HFF-Myc (cell line): ENCODE data around the gene LYRM4.
A peak's percentile ranks its signal among the peaks of the same experiment; 100 is the strongest.

Experiments used
- DNase-seq: peaks from one replicate; pipeline ENCODE4 v3.0.0-alpha.2; 2011; ENCODE audit warnings: low read depth; ENCODE audit errors: extremely low read depth
- H3K4me3 ChIP-seq: replicated peaks from 2 replicates; pipeline ENCODE4 v1.5.1; 2011; ENCODE audit warnings: low read depth, mild to moderate bottlenecking, control low read depth, low read length
- TF ChIP-seq, protein P1 (sequence below): IDR thresholded peaks from 2 replicates; pipeline ENCODE4 v1.5.1; 2012; ENCODE audit warnings: mild to moderate bottlenecking, low read depth, low read length, control low read depth; ENCODE audit errors: missing control alignments

Gene LYRM4

DNA sequence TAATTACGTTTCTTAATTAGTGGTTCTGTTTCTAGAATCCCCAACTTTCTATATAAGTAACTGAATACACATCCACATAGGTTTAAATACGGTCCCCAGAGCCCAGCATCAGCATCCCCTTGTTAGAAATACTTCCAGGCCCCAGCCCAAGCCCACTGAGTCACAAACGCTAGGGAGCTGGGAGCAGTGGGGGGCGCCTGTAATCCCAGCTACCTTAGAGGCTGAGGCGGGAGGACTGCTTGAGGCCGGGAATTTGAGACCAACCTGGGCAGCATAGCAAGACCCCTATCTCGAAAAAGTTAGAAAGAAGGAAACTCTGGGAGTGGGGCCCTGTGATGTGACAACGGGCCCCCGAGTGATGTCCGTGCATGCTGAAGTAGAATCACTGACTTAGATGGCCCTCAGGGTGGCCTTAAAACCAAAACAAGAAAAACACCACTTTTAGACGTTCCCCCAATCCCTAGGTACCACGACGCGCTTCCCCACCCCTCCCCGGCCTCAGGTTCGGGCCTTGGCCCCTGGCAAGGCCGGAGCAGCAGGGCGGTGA, 176.9 kb downstream of the LYRM4 start:
- no peak for DNase-seq
- TF ChIP-seq, protein P1, sequence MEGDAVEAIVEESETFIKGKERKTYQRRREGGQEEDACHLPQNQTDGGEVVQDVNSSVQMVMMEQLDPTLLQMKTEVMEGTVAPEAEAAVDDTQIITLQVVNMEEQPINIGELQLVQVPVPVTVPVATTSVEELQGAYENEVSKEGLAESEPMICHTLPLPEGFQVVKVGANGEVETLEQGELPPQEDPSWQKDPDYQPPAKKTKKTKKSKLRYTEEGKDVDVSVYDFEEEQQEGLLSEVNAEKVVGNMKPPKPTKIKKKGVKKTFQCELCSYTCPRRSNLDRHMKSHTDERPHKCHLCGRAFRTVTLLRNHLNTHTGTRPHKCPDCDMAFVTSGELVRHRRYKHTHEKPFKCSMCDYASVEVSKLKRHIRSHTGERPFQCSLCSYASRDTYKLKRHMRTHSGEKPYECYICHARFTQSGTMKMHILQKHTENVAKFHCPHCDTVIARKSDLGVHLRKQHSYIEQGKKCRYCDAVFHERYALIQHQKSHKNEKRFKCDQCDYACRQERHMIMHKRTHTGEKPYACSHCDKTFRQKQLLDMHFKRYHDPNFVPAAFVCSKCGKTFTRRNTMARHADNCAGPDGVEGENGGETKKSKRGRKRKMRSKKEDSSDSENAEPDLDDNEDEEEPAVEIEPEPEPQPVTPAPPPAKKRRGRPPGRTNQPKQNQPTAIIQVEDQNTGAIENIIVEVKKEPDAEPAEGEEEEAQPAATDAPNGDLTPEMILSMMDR, result no peak
- H3K4me3 ChIP-seq, result peak overlapping the region; percentile 46; the same call in 1 of the 2 replicates

DNA sequence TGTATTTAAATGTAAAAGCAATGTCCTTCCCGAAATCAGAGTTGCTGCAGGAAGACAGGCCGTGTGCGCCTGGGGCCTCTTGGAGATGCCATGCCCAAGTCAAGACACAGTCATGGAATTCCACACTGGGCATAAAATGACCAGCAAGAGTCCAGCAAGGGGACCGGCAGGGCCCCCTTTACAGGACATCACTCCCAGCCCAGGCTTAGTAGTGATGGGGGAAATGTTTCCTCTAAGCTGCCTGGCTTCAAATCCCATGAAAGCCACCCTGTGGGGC, 177.5 kb downstream of the LYRM4 start:
- H3K4me3 ChIP-seq, result no peak overlapping the region
- no peak for DNase-seq
- TF ChIP-seq, protein P1, result no peak

DNA sequence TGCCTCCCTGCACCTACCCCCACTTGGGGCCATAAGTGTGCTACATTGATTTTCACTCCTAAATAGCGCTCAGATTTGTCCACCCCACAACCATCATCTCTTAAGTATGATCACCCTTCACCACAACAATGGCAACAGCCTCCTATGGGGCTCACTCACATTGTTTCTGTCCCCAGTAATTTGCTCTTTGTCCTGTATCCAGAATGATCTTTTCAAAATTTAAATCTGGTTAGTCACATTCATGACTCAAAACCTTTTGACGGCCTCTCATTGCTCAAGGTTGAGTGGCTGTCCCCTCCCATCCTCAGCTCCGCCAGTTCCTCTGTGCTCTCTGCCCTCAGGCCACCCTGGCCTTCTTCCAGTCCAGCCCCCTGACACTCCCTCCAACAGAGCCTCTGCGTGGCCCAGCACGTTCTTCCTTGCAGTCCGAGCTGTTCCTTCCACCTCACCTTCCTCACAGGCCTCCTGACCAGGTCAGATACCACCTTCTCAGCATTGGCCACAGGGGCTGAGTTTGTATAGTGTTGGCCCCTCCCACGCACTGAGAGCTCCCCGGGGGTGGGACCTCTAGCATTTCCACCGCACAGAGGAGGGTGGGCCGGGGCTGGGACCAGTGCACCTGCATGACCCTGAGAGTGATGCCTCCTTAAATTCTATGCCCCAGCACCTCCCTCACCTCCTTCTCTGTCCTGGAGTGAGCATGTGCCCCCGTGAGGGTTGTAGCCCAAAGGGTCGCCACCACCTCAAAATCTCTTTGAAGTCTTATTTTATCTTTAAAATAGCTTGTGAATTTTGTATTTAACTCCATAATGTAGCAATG, 178.1 kb downstream of the LYRM4 start:
- no peak for DNase-seq
- TF ChIP-seq, protein P1, result no peak
- no peak overlapping the region for H3K4me3 ChIP-seq

DNA sequence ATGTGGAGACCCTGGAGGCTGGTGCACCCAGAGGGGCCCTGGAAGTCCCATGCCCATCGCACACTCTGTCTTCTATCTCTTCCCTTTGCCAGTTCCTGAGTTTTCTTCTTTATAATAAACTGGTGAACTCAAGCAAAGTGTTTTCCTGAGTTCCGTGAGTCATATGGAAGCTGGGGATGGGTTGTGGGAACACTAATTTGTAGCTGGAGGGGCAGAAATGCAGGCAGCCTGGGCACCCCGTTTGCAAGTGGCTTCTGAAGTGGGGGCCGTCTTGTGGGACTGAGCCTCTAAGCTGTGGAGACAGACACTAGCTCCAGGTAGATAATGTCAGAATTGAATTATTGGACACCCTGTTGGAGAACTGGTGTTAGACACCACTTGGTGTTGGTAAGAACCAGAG, 178.8 kb downstream of the LYRM4 start:
- TF ChIP-seq, protein P1, result no peak
- no peak overlapping the region for H3K4me3 ChIP-seq

DNA sequence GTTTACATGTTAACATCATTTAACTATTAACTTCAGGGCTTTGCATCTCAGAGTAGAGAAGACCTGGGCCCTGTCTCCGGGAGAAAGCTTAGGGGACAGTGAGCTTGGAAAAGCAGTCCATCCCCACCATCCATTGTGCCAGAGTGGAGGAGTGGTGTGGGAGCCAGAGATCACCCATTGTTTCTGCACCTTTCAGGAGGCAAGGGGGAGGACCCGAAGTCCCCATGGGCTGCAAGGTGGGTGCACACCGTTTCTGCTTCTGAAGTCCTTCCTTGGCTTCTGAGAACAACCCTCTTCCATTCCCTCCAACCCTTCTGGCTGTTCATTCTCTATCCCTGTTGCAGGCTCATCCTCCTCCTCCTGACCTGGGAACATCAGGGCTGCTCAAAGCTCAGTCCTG, 179.6 kb downstream of the LYRM4 start:
- no peak overlapping the region for H3K4me3 ChIP-seq
- DNase-seq, result no peak
- TF ChIP-seq, protein P1, result no peak

More for the DNA sequence above, 178.8 kb downstream of the LYRM4 start:
- no peak for DNase-seq

DNA sequence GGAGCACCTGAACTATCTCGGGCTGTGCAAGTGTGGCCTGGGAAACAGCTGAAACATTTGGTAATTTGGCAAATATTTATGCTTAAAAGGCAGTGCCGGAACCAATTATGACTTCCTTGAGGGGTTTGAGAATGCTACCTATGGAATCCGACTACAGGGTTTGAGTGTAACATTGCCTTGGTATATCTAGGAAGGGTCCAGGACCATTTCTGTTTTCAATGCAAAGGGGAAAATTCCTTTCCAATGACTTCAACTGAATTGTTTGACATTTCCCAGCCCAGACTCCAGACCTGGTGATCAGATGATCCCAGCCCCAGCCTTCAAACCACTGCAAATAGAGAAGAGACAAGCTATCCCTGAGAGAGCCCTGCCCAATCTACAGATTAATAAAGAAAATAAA, 180.2 kb downstream of the LYRM4 start:
- TF ChIP-seq, protein P1, result no peak
- no peak for DNase-seq
- no peak overlapping the region for H3K4me3 ChIP-seq
